ENCODE results near the gene ZFP62.

GRCh38 chr5:180900178-180900577, 39.1 kb upstream of the ZFP62 start:
- TF ChIP-seq, protein P1, sequence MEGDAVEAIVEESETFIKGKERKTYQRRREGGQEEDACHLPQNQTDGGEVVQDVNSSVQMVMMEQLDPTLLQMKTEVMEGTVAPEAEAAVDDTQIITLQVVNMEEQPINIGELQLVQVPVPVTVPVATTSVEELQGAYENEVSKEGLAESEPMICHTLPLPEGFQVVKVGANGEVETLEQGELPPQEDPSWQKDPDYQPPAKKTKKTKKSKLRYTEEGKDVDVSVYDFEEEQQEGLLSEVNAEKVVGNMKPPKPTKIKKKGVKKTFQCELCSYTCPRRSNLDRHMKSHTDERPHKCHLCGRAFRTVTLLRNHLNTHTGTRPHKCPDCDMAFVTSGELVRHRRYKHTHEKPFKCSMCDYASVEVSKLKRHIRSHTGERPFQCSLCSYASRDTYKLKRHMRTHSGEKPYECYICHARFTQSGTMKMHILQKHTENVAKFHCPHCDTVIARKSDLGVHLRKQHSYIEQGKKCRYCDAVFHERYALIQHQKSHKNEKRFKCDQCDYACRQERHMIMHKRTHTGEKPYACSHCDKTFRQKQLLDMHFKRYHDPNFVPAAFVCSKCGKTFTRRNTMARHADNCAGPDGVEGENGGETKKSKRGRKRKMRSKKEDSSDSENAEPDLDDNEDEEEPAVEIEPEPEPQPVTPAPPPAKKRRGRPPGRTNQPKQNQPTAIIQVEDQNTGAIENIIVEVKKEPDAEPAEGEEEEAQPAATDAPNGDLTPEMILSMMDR (IDR thresholded peaks at IDR 0.05), result no peak
- TF ChIP-seq EP300 (IDR thresholded peaks at IDR 0.05), result no peak
